ENCODE results near the gene PTDSS2. TPM values are rescaled to one million over a fixed set of nuclear protein-coding genes. Genes with fewer than 3 reads are reported as not detected.
A peak's percentile ranks its signal among the peaks of the same experiment; 100 is the strongest.

The PTDSS2 gene
- total and polyA plus RNA-seq, 9 of the 15 experiments (the other 6 are each of a cell fraction or from before 2014, with no cell fraction given) = 0.45 to 53.9 (median 17.2) TPM

- TF ChIP-seq MCM3 (IDR thresholded peaks at IDR 0.05) (no peak), ZNF592 (IDR thresholded peaks at IDR 0.05) (no peak), ZNF232 (CRISPR knock-in tag; IDR thresholded peaks at IDR 0.05) (no peak), SMARCB1 (IDR thresholded peaks at IDR 0.05; ENCODE audit: insufficient read length, low read depth) (no peak), CBX8 (IDR thresholded peaks at IDR 0.05; ENCODE audit: borderline replicate concordance, extremely low read depth, low read depth, low read length, poor library complexity, severe bottlenecking) (no peak), POLR2H (tag; IDR thresholded peaks at IDR 0.05; ENCODE audit: low read depth) (no peak), ZBTB9 (CRISPR knock-in tag; IDR thresholded peaks at IDR 0.05) (no peak), RUNX1 (IDR thresholded peaks at IDR 0.05; ENCODE audit: low read depth) (no peak), HMGN3 (IDR thresholded peaks at IDR 0.05; ENCODE audit: borderline replicate concordance, extremely low read depth, insufficient read length, low read depth, low read length) (peak; percentile 38), ZNF146 (CRISPR knock-in tag; IDR thresholded peaks at IDR 0.05; ENCODE audit: unreplicated experiment) (no peak), HCFC1 (IDR thresholded peaks at IDR 0.05; ENCODE audit: low read depth, low read length) (no peak), ARID3A (IDR thresholded peaks at IDR 0.05; ENCODE audit: borderline replicate concordance, low read depth, low read length) (no peak), HDAC1 (IDR thresholded peaks at IDR 0.05) (no peak)
Observed at GRCh38 chr11:494761-495536, 44.9 kb downstream of the PTDSS2 start (continued).
